SK-N-SH (cell line): ENCODE data around the gene CCDC144A.

Source experiments
- CHD2 ChIP-seq: fragments of 150-350 bp; IDR thresholded peaks from 2 replicates; pipeline ENCODE4 v1.6.1; 2018; ENCODE audit warnings: low read length; ENCODE audit not compliant: partially characterized antibody
- CTCF ChIP-seq: fragments of 200-600 bp; sonication (generic); IDR thresholded peaks from 2 replicates; pipeline ENCODE4 v1.6.1; 2017; ENCODE audit warnings: antibody characterized with exemption, mild to moderate bottlenecking, moderate library complexity
- FOSL2 ChIP-seq: IDR thresholded peaks from 2 replicates; pipeline ENCODE4 v1.4.0; 2012; ENCODE audit warnings: low read depth, mild to moderate bottlenecking, moderate library complexity, borderline replicate concordance
- FOXM1 ChIP-seq: IDR thresholded peaks from 2 replicates; pipeline ENCODE4 v1.4.0; 2012; ENCODE audit warnings: low read depth, mild to moderate bottlenecking
- GABPA ChIP-seq: IDR thresholded peaks from 2 replicates; pipeline ENCODE4 v1.4.0; 2012; ENCODE audit warnings: low read depth, mild to moderate bottlenecking
- MAX ChIP-seq: IDR thresholded peaks from 2 replicates; pipeline ENCODE4 v1.4.0; 2012; ENCODE audit warnings: low read depth
- NRF1 ChIP-seq: IDR thresholded peaks from 2 replicates; pipeline ENCODE4 v1.6.1; 2012; ENCODE audit warnings: low read depth, mild to moderate bottlenecking, low read length
- POLR2AphosphoS5 ChIP-seq: IDR thresholded peaks from 2 replicates; pipeline ENCODE4 v1.6.1; 2012; ENCODE audit warnings: low read depth, low read length
- RAD21 ChIP-seq: IDR thresholded peaks from 2 replicates; pipeline ENCODE4 v1.6.1; 2012; ENCODE audit warnings: mild to moderate bottlenecking, low read length
- RCOR1 ChIP-seq: fragments of 150-350 bp; IDR thresholded peaks from 2 replicates; pipeline ENCODE4 v1.6.1; 2017; ENCODE audit warnings: antibody characterized with exemption, low read length
- RFX5 ChIP-seq: IDR thresholded peaks from 2 replicates; pipeline ENCODE4 v1.6.1; 2012; ENCODE audit warnings: mild to moderate bottlenecking, improper control_type of control experiment, low read length
- TCF12 ChIP-seq: IDR thresholded peaks from 2 replicates; pipeline ENCODE4 v1.4.0; 2012
- USF2 ChIP-seq: fragments of 150-350 bp; IDR thresholded peaks from 2 replicates; pipeline ENCODE4 v1.6.1; 2017; ENCODE audit warnings: antibody characterized with exemption, low read length, low read depth, borderline replicate concordance

GRCh38 chr17:16652847-16653366 is 37.1 kb upstream of the CCDC144A start:
- TF ChIP-seq POLR2AphosphoS5 (no peak), CTCF (no peak), NRF1 (no peak), GABPA (no peak), FOSL2 (no peak), RCOR1 (no peak), CHD2 (no peak), RAD21 (no peak), MAX (no peak), RFX5 (no peak), TCF12 (no peak), FOXM1 (no peak), USF2 (no peak)
